Epithelial cell of proximal tubule (primary cell): ENCODE data around the gene CDH4. TPM values are rescaled to one million over a fixed set of nuclear protein-coding genes. Genes with fewer than 3 reads are reported as not detected.

Source experiments
- DNase-seq: peaks from one replicate; pipeline ENCODE4 v3.0.0-alpha.2; 2011; ENCODE audit warnings: low read depth
- H3K4me3 ChIP-seq: 2 replicates; pipeline ENCODE4 v1.5.1; 2011; ENCODE audit warnings: low read depth, mild to moderate bottlenecking, low read length
- CTCF ChIP-seq: conservative IDR thresholded peaks from 2 replicates; pipeline ENCODE4 v1.5.1; 2012; ENCODE audit warnings: low read depth, mild to moderate bottlenecking, low read length
- total RNA-seq: library from RNA; depleted of rRNA; stranded (reverse); fragments of >200 nt; gene quantifications from 2 replicates; pipeline ENCODE4 v1.2.3, GENCODE V29; 2015

CDH4 gene
- total RNA-seq, 1 donor from 2014 or later = 17.1 TPM

DNA sequence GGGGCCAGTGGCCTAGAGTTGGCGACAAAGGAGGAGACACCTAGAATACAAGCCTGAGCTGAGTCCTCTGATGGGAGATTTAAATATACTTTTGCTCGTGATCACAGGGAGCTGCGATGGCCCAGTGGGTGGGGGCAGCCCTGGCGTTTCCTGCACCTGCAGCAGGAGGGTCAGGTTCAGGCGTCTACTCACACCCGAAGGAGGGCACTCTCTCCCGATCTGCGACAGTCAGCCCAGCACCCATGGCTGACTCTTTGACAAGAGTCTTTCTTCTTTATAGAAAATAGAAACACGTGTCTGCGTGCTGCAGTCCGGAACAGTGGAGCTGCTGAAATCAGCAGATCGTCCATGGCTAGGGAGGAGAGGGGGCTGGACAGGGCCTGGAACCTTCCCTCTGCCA lies 338.2 kb downstream of the CDH4 start:
- H3K4me3 ChIP-seq = no peak overlapping the region
- no peak for TF ChIP-seq CTCF
- DNase-seq = no peak

DNA sequence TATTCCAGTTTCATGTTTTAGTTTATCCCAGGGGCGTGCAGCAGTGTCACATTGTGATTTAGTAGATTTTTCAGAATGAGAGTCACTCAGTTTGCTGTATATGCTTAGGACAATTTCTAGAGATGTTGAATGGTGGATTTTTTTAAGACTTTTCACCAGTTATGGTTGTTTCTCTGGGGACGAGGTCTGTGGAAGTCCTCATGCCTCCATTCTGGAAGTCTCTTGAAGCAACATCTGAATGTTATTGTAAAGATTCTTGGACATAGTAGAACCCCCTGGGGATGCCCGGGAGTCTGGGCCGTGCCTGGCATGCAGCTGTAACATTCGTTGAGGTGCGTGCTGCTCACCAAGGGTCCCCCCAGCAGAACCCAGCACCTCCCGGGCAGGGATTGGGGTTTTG lies 341.5 kb downstream of the CDH4 start:
- no peak overlapping the region for H3K4me3 ChIP-seq
- no peak for TF ChIP-seq CTCF
- DNase-seq = no peak

GRCh38 chr20:61594198-61594597 lies 342.1 kb downstream of the CDH4 start:
- no peak for DNase-seq
- TF ChIP-seq CTCF = no peak
- no peak overlapping the region for H3K4me3 ChIP-seq

- TF ChIP-seq CTCF = no peak
- DNase-seq = no peak
- H3K4me3 ChIP-seq = no peak overlapping the region
These were observed 343.2 kb downstream of the CDH4 start for GRCh38 chr20:61595216-61595615.

DNA sequence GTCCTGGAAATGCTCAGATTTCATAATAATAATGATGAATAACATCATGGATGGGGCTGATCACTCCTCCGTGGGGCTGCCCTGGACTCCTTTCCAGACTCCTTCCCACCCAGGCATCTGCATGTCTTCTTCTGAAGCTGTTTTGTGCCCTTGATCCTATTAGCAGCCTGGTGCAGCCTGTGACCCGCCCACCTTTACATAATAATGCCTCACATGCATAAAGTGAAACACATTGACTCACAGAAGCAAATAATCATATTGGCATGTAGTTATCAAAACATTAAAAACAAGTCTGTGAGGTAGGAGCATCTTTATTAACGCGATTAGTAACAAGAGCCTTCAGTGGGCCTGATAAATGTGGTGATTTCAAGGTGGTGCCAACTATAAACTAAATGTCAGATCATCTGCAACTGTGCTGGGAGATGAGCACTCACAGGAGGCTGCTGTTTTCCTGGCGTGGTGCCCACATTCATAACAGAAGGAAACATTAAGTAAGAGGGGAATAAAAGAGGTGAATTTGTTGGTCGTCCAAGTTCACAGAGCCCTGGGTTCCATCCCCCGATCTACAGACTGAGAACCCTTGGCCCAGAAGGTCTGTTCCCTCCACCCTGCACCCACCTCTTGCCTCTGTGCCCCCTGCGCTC lies 344.7 kb downstream of the CDH4 start:
- DNase-seq = no peak
- no peak for TF ChIP-seq CTCF
- H3K4me3 ChIP-seq = no peak overlapping the region

DNA sequence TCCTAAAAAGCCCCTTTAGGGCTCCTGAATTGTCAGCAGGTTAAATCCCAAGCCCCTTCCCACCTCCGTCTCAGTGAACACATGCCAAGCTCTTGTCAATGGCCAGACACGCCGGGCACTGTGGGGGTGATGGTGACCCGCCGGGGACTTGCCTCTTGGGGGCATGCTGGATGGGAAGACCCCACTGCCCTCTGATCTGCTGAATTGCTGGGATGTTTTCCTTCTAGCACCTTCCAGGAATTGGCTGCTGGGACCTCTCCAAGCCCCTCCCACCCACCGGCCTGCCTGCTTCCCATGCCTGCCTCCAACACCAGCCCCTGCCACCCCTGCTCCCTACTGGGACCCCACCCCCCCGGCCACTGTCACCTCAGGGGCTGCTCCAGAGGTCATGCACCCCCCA lies 345.9 kb downstream of the CDH4 start:
- TF ChIP-seq CTCF = no peak
- no peak overlapping the region for H3K4me3 ChIP-seq
- no peak for DNase-seq

- no peak for TF ChIP-seq CTCF
- DNase-seq = no peak
- no peak overlapping the region for H3K4me3 ChIP-seq
These were observed 346.5 kb downstream of the CDH4 start for GRCh38 chr20:61598586-61598985.
